GM18870 (cell line): Measurements from ENCODE around the gene THSD4.
"Not testable (repeated sequence)": the region's sequence is repeated elsewhere in the genome, so short reads cannot be mapped to it uniquely, and the experiment has no call there.

Experiments used
- ATAC-seq: cut with Tn5 transposase; IDR thresholded peaks from one replicate; pipeline ENCODE4 v1.9.1; 2021; ENCODE audit warnings: moderate library complexity; ENCODE audit not compliant: unreplicated experiment

Gene THSD4

GRCh38 chr15:71146580-71146982 lies 31.3 kb downstream of the THSD4 start:
- no peak for ATAC-seq

GRCh38 chr15:71148048-71148447 lies 32.8 kb downstream of the THSD4 start:
- no peak for ATAC-seq

GRCh38 chr15:71149646-71150557 lies 34.6 kb downstream of the THSD4 start:
- ATAC-seq = no peak

GRCh38 chr15:71151081-71151480 lies 35.8 kb downstream of the THSD4 start:
- ATAC-seq = no peak

- ATAC-seq = no peak
Observed at GRCh38 chr15:71152542-71152941, 37.3 kb downstream of the THSD4 start.

GRCh38 chr15:71153823-71154524 lies 38.7 kb downstream of the THSD4 start:
- ATAC-seq = no peak

GRCh38 chr15:71154607-71155200 lies 39.4 kb downstream of the THSD4 start:
- no peak for ATAC-seq

- no peak for ATAC-seq
Observed at GRCh38 chr15:71155534-71155933, 40.3 kb downstream of the THSD4 start.

- no peak for ATAC-seq
Observed at GRCh38 chr15:71160976-71161375, 45.7 kb downstream of the THSD4 start.

- ATAC-seq = no peak
Observed at GRCh38 chr15:71162309-71162708, 47.0 kb downstream of the THSD4 start.

- ATAC-seq = not testable (repeated sequence)
Observed at GRCh38 chr15:71164606-71165005, 49.3 kb downstream of the THSD4 start.

GRCh38 chr15:71167445-71168165 lies 52.3 kb downstream of the THSD4 start:
- ATAC-seq = no peak

- ATAC-seq = no peak
Observed at GRCh38 chr15:71168166-71168834, 53.0 kb downstream of the THSD4 start.

- no peak for ATAC-seq
Observed at GRCh38 chr15:71170163-71170562, 54.9 kb downstream of the THSD4 start.

- no peak for ATAC-seq
Observed at GRCh38 chr15:71171195-71171594, 55.9 kb downstream of the THSD4 start.

- ATAC-seq = not testable (repeated sequence)
Observed at GRCh38 chr15:71174360-71174759, 59.1 kb downstream of the THSD4 start.

GRCh38 chr15:71180986-71181853 lies 65.9 kb downstream of the THSD4 start:
- no peak for ATAC-seq

- ATAC-seq = no peak
Observed at GRCh38 chr15:71182522-71182921, 67.3 kb downstream of the THSD4 start.

- no peak for ATAC-seq
Observed at GRCh38 chr15:71183063-71183462, 67.8 kb downstream of the THSD4 start.

GRCh38 chr15:71185706-71186105 lies 70.4 kb downstream of the THSD4 start:
- ATAC-seq = no peak
